ENCODE data around the gene TMA7.

The TMA7 gene

GRCh38 chr3:48432411-48433371 lies 7.4 kb upstream of the TMA7 start:
- DNase-seq (ENCODE audit: low read depth): no peak
- no peak for TF ChIP-seq CTCF (IDR thresholded peaks at IDR 0.05; ENCODE audit: low read depth, low read length, missing control alignments)
- H3K4me3 ChIP-seq (ENCODE audit: low read depth, low read length): no peak overlapping the region

GRCh38 chr3:48433472-48434118 lies 6.5 kb upstream of the TMA7 start:
- no peak for TF ChIP-seq CTCF (IDR thresholded peaks at IDR 0.05; ENCODE audit: low read depth, low read length, missing control alignments)
- no peak for DNase-seq (ENCODE audit: low read depth)
- no peak overlapping the region for H3K4me3 ChIP-seq (ENCODE audit: low read depth, low read length)

DNA sequence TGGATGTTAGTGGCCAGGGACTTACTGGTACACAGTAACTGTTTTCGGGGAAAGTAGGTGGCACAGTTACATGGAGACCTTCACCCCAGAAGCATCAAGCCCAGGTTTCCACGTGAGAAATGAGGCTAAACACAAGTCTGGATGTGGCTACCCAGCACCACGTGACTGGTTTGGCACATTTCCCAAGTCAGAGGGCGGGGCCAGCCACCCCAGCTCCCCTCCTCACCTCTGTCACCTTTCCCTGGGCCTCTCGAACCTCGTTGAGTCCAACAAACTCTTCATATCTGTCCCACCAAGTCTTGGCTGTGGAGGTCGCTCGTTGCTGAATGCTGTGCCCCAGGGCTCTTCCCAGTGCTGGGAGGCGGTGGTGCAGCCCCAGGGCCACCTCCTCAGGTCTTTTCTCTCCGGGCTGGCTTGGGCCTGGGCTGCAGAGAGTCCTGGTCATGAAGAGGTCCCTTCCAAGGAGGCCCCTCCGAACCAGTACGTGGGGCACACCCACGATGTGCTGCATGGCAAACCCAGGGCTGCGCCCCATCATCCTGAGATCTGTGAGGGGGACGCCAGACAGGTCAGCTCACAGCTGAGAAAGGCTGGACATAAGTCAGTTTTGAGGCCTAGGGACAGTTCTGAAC lies 5.3 kb upstream of the TMA7 start:
- no peak overlapping the region for H3K4me3 ChIP-seq (ENCODE audit: low read depth, low read length)
- TF ChIP-seq CTCF (IDR thresholded peaks at IDR 0.05; ENCODE audit: low read depth, low read length, missing control alignments): no peak
- DNase-seq (ENCODE audit: low read depth): no peak

- TF ChIP-seq CTCF (IDR thresholded peaks at IDR 0.05; ENCODE audit: low read depth, low read length, missing control alignments): no peak
- H3K4me3 ChIP-seq (ENCODE audit: low read depth, low read length): no peak overlapping the region
Observed at GRCh38 chr3:48435223-48435595, 4.8 kb upstream of the TMA7 start.

GRCh38 chr3:48435774-48436476 lies 4.1 kb upstream of the TMA7 start:
- TF ChIP-seq CTCF (IDR thresholded peaks at IDR 0.05; ENCODE audit: low read depth, low read length, missing control alignments): peak; percentile 99
- DNase-seq (ENCODE audit: low read depth): peak; percentile 61
- H3K4me3 ChIP-seq (ENCODE audit: low read depth, low read length): no peak overlapping the region

More at GRCh38 chr3:48435223-48435595, 4.8 kb upstream of the TMA7 start:
- no peak for DNase-seq (ENCODE audit: low read depth)

- no peak overlapping the region for H3K4me3 ChIP-seq (ENCODE audit: low read depth, low read length)
- TF ChIP-seq CTCF (IDR thresholded peaks at IDR 0.05; ENCODE audit: low read depth, low read length, missing control alignments): no peak
- DNase-seq (ENCODE audit: low read depth): no peak
Observed at GRCh38 chr3:48436477-48436787, 3.6 kb upstream of the TMA7 start.

All from GM12864 (cell line).